DMS79 treated with DMSO at 0.1 percent for 48 hours (cell line): ENCODE results near the gene SLC25A19.

Experiments
- DNase-seq: peaks from one replicate; lab custom pipeline; 2025; lab: John Stamatoyannopoulos, UW

The SLC25A19 gene

DNA sequence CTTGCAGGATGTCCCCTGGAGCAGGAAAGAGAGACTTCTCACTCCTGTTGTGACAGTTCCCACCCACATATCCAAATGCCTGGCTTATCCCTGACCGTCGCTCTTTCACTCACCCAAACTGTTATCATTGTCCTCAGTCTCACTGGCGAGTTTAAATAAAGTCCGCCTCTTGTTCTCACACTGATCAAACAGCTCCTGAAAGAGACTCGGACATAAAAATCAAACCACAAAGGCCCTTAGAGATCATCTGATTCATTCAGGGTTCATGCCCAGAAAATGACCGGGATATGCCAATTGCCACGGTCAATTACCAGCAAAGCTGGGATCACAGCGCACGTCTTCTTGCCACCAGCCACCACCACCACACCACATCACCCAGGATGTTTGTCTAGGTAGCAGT is 47.7 kb downstream of the SLC25A19 start:
- no peak for DNase-seq

DNA sequence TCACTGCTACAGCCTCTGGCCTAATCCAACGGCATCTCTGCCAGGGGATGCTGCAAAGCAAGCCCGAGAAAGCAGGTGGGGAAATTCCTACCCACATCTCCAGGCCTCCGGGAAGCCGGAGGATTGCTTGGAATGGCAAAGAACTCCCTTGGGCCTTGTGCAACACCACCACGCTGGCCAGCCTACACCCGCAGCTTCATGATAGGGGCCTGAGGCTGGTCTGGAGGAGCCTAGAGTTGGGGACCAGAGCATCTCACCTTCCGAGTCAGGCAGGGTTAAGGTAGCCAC is 48.1 kb downstream of the SLC25A19 start:
- no peak for DNase-seq

DNA sequence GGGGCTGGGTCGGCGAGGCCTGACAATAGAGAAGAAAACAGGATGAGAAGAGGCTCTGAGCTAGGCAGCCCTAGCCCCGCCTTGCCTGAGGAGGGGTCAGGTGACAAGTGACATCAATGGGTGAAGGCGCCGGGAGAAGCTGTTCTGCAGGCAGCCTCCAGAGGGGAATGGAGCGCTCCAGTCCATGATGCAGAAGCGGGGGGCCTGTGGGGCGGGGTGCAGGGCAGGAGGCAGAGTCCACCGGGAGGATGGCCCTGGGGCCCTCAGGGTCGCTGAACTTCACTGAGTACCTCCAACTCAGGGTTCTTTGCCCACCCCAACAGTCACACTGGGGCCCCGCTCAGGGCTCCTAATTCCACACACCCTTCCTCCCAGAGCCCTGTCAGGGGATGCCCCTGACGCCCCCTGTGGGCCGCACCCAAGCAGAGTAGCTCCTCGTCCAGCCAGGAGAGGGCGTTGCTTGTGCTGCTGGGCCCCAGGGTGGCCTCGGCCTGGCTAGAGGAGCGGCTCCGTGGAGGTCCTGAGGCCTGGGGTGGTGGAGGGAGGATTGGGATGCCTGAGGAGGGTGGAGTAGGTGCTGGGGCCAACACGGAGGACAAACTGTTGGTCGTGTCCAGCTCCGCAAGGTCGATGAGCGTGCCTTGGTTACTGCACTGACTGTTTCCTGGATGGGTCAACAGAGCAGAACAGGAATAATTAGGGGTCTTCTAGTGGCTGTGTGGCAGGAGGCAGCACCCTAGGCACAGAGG is 48.7 kb downstream of the SLC25A19 start:
- DNase-seq, result no peak

DNA sequence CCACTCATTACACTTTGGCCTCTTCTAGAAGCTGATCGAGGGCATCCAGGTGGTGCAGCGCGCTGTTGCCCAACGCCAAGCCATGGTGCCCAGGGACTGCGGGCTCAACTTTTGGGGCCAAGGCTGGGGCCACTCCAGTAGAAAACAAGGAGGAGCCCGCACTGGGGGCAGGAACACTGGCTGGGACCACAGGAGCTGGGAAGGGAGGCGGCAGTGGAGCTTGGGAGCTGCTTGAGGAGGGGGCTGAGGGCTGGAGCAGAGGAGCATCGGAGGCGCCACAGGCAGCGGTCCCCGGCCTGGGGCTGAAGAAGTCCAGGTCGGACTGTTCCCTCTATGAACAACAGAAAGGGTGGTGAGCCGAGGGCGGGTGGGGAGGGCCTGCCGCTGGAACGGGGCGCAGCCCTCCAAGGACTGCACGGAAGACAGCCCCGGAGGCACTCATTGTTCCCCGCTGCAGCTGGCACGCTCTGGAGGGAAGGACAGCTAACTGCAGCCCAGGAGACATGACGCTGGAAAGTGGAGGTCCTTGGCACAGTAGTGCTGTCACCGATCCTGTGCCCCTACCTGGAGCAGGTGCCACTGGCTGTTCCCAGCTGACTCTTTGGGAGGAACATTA is 49.3 kb downstream of the SLC25A19 start:
- no peak for DNase-seq

DNA sequence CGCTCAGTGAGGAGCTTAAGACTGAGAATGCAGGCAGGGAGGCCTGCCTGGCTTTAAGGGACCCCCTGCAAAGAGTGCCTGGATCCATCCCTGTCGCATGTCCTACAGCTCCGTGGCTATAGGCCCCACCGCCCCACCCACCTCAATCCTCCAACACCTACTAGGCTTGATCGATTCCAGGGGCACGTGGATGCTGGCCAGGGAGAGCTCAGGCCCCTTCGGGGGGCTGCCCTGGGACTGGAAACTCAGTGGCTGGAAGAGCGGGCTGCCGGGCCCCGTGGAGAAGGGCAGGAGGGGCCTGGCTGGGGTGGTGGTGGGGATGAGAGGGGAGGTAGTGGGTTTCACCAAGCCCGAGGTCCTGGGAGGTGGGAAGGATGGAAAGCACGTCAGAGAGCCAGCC is 50.0 kb downstream of the SLC25A19 start:
- DNase-seq, result no peak

DNA sequence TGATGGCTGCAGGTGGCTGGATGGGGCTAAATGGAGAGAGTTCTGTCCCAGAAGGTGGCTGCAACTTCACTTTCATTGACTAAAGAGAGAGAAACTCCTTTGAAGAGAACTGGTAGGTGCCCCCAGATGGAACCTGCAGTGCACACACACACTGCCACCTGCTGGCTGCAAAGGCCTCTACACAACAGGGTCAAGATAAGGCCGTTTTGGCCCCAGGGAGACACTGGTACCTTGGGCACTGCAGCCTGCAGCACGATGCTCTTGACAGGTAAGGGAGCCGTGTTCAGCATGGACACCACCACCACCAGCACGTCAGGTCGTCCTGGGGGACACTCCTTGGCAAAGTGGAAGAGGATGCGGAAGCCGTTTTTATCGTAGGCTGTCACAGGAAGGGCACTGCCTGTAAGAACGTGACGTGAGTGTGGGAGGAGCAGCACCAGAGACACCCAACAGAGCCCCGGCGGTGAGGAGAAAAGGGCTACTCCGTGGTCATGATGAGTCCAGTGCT is 50.5 kb downstream of the SLC25A19 start:
- DNase-seq, result no peak

DNA sequence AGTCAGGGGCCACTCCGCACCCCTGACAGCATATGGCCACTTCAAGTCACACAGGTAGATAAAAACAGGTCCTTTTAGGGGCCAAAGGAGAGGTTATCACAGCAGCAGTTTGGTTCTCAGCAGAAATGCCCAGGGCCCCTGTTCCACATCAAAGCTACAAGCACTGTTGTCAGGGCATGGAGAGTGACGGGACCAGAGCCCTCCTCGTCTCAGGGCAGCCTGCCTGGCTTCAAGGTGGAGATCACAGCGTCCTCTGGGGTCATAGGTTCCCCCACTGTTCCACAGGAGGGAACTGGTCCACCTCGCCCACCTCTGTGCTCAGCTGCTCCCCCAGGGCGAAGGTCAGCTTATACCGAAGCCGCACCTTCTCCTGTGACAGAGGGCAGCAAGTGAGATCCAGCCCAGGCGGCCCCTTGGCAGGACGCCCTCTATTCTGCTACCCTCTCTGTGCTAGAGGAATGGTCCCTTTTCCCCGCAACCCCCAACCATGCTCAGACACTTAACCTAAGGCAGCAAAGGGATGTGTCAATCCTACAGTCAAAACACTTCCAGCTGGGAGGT is 51.1 kb downstream of the SLC25A19 start:
- DNase-seq, result no peak

DNA sequence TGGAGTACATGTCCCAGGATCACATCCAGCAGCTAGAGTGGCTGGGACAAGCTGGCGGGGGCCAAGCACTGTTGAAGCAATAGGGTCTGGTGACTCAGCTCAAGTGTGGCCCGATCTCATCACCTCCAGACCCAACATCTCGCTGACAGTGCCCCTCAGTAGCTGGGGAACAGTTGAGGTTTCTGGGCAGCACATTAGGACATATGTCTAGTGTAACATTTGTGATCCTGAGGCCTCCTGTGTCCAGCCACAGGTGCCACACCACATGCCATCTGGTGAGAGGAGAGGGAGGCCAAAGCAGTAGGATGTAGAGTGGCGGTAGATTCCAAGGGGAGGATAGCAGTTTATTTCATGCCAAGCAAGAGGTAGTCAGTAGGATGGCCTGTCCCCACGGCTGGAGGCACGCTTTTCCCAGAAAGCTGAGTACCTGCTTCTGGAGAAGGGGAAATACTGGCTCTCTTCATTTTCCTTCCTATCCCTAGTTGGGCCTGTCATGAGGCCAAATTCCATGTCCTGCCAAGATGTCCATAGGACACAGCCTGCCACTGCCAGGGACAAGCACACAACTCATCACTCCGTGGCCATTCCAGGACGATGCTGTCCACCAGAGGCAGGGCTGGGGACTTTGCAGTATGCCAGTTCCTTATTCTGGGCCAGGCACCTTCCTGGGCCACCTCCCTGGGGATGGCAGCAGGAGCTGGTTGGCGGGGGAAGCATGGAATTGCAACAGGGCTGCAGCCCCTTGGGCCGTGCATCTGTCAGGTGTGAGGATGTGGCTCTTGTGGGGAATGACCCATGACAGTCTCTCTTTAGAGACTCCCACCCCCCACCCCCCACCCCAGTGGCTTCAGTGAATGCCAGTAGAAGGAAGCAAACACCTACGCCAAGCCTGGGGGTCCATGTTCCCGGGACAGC is 51.9 kb downstream of the SLC25A19 start:
- DNase-seq, result no peak

DNA sequence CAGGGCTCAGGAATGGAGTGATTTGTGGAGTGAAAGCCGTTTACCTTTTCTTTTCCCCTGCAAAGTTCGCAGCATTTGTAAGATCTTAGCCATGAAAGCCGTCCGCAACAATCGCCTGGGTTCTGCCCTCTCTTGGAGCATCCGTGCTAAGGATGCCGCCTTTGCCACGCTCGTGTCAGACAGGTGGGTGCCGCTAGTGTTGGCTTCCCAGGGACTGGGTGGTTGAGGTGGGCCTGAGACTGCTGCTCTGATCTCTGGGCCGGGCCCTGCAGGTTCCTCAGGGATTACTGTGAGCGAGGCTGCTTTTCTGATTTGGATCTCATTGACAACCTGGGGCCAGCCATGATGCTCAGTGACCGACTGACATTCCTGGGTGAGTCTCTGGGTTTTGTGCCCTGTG is 56.4 kb downstream of the SLC25A19 start:
- no peak for DNase-seq

DNA sequence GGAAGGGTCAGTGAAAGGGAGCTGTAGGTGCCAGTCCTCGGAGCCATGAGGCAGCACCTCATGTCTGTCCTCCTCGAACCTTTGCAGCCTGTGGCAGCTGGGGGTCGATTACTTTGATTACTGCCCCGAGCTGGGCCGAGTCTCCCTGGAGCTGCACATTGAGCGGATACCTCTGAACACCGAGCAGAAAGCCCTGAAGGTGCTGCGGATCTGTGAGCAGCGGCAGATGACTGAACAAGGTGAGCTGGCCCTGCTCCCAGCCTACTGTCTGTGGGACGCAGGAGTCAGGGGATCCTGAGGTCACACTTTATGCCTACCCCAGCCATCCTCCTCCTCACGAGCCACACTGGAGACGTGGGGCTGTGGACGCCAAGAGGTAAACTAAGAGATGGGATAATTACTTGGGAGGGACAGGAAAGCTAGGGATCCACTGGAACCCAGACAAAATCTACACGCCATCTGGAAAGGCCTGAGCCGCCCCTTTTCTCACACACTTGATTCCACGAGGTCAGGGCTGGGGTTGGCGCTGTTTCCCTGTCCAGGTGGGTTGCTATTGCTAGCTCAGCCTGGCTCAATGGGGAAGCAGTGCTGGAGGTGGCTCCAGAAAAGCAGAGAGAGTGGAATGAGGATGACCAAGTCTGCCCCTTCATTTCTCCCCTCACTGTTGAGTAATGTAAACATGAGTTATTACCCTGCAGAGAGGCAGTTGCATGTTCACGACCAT is 57.3 kb downstream of the SLC25A19 start:
- DNase-seq, result no peak

DNA sequence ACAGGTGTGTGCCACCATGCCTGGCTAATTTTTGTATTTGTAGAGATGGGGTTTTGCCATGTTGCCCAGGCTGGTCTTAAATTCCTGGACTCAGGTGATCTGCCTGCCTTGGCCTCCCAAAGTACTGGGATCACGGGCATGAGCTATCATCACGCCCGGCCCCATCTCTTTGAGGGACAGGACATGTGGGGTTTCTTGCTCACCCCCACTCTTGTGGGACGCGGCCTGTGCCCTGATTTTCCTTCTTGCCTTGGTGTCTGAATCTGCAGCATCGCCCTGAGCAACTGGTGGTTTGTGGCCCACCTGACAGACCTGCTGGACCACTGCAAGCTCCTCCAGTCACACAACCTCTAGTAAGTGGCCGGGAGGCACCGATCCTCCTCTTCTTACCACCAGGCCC is 58.2 kb downstream of the SLC25A19 start:
- no peak for DNase-seq

DNA sequence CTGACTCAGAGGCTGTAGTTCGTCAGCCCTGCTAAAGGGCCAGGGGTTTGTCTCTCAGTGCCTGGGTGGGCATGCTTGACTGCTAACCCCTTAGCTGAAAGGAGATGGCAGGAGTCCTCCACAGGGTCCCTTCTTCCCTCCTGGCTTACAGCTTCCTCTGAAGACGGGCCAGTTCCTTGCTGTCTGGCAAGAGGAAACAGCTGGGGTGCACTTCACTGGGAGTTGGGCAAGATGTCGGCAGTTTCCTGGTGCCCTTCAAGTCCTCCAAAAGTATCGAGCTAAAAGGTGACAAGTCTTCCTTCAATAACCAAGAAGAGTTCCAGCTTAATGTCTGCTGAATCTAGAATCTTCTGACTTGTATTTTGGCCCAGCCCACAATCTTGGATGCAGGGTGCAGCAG is 60.4 kb downstream of the SLC25A19 start:
- no peak for DNase-seq

DNA sequence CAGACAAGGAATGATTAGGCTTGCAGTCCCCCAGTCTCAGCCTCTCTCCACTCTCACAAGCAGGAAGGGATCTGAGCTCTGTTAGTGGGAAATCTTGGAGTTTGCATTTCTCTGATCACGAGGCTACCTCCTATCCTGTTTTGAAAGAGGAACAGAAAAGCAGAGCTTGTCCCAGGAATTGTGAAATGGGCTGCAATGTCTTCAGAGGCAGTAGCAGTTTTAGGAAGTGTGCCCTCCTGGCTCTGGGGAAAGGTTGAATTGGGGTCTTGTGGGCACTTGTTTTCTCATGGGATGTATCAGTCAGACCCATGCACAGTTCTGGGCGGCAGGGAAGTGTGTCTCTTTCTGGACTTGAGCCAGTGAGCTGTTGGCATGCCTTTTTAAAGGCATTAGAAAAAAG is 60.9 kb downstream of the SLC25A19 start:
- no peak for DNase-seq

DNA sequence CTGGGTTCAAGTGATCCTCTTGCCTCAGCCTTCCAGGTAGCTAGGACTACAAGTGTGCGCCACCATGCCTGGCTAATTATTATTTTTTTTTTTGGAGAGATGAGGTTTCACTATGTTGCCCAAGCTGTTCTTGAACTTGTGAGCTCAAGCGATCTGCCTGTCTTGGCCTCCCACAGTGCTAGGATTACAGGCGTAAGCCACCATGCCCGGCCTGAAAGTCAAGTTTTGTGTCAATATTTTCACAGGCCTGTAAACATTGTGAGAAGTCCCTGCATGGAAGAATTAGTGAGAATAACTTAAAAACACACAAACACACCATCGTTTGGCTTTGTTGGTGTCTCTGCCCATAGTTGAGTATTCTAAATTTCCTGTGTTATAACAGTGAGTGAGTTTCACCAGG is 61.5 kb downstream of the SLC25A19 start:
- DNase-seq, result no peak

DNA sequence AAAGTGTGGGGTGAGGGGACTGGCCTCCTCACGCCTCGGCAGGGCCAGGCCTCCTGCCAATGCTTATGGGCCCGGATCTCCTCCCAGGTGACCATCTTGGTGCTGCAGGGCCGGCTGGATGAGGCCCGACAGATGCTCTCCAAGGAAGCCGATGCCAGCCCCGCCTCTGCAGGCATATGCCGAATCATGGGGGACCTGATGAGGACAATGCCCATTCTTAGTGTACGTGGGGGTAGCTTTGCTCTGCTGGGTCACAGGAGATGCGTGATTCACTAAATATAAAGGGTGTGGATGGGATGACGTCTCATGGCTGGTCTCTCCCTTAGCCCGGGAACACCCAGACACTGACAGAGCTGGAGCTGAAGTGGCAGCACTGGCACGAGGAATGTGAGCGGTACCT is 64.2 kb downstream of the SLC25A19 start:
- no peak for DNase-seq
